Endothelial cell of umbilical vein (primary cell): ENCODE results near the gene EBPL.
A peak's percentile ranks its signal among the peaks of the same experiment; 100 is the strongest.

ENCODE experiments used
- EZH2 ChIP-seq: IDR thresholded peaks from 2 replicates; pipeline ENCODE4 v1.6.1; 2012; ENCODE audit warnings: borderline replicate concordance, low read depth, mild to moderate bottlenecking, moderate library complexity, low read length, inconsistent platforms; ENCODE audit not compliant: severe bottlenecking
- FOS ChIP-seq: IDR thresholded peaks from 2 replicates; pipeline ENCODE4 v1.6.1; 2011; ENCODE audit warnings: mild to moderate bottlenecking, low read length, moderate library complexity, borderline replicate concordance; ENCODE audit not compliant: insufficient read depth
- POLR2A ChIP-seq: IDR thresholded peaks from 2 replicates; pipeline ENCODE4 v1.6.1; 2012; ENCODE audit warnings: low read depth, mild to moderate bottlenecking, control low read depth, low read length
- POLR2AphosphoS5 ChIP-seq: IDR thresholded peaks from 2 replicates; pipeline ENCODE4 v1.6.1; 2012; ENCODE audit warnings: low read depth, mild to moderate bottlenecking, control low read depth, low read length, moderate library complexity; ENCODE audit not compliant: insufficient read depth
- TF ChIP-seq, protein P1 (sequence below), 2 donors: IDR thresholded peaks; 1 replicate in 1 of 2; 2 replicates in 1 of 2; pipeline ENCODE4 v1.5.1; 2011; ENCODE audit warnings: low read length in 2 of 2, mild to moderate bottlenecking in 2 of 2, moderate library complexity in 2 of 2, control low read depth in 1 of 2, inconsistent platforms in 1 of 2, low read depth in 1 of 2; ENCODE audit not compliant: insufficient read depth in 1 of 2; ENCODE audit errors: extremely low read depth in 1 of 2
- TF ChIP-seq, protein P2 (sequence below): IDR thresholded peaks from 2 replicates; pipeline ENCODE4 v1.6.1; 2011; ENCODE audit not compliant: insufficient read depth, insufficient read length

- TF ChIP-seq, protein P1, sequence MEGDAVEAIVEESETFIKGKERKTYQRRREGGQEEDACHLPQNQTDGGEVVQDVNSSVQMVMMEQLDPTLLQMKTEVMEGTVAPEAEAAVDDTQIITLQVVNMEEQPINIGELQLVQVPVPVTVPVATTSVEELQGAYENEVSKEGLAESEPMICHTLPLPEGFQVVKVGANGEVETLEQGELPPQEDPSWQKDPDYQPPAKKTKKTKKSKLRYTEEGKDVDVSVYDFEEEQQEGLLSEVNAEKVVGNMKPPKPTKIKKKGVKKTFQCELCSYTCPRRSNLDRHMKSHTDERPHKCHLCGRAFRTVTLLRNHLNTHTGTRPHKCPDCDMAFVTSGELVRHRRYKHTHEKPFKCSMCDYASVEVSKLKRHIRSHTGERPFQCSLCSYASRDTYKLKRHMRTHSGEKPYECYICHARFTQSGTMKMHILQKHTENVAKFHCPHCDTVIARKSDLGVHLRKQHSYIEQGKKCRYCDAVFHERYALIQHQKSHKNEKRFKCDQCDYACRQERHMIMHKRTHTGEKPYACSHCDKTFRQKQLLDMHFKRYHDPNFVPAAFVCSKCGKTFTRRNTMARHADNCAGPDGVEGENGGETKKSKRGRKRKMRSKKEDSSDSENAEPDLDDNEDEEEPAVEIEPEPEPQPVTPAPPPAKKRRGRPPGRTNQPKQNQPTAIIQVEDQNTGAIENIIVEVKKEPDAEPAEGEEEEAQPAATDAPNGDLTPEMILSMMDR (IDR thresholded peaks at IDR 0.05; ENCODE audit: extremely low read depth in 1 of 2, insufficient read depth in 1 of 2, low read depth in 1 of 2, low read length in 2 of 2) = no peak
- TF ChIP-seq, protein P2, sequence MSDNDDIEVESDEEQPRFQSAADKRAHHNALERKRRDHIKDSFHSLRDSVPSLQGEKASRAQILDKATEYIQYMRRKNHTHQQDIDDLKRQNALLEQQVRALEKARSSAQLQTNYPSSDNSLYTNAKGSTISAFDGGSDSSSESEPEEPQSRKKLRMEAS = no peak
- no peak for TF ChIP-seq POLR2AphosphoS5
- no peak for TF ChIP-seq POLR2A
- peak; percentile 26 for TF ChIP-seq FOS
- TF ChIP-seq EZH2 = no peak
Observed at GRCh38 chr13:49731766-49732165, 40.5 kb upstream of the EBPL start.
